HepG2 (cell line): ENCODE measurements around the gene RNF40. TPM values are rescaled to one million over a fixed set of nuclear protein-coding genes. Genes with fewer than 3 reads are reported as not detected.

ENCODE experiments used
- ASH2L ChIP-seq: fragments of 300-600, 200-600 bp; sonication (generic); IDR thresholded peaks from 2 replicates; pipeline ENCODE4 v1.7.0; 2017; ENCODE audit warnings: low read depth, mild to moderate bottlenecking, moderate library complexity, mixed read lengths, low read length; ENCODE audit not compliant: insufficient read length
- DR1 ChIP-seq: sonication (generic); formaldehyde crosslinking; IDR thresholded peaks from 2 replicates; pipeline ENCODE4 v1.8.0; 2021; ENCODE audit warnings: mild to moderate bottlenecking, missing genetic modification reagents, inconsistent platforms
- GTF2F1 ChIP-seq: fragments of 150-350 bp; IDR thresholded peaks from 2 replicates; pipeline ENCODE4 v1.6.1; 2014; ENCODE audit warnings: low read length
- HMG20A ChIP-seq: IDR thresholded peaks from 2 replicates; pipeline ENCODE4 v1.6.1; 2016; ENCODE audit warnings: borderline replicate concordance
- IRX3 ChIP-seq: sonication (generic); formaldehyde crosslinking; IDR thresholded peaks from 2 replicates; pipeline ENCODE4 v1.8.1; 2023; ENCODE audit warnings: mild to moderate bottlenecking, low read depth, missing genetic modification reagents, borderline replicate concordance
- RBFOX2 ChIP-seq: fragments of 200-400 bp; formaldehyde crosslinking; IDR thresholded peaks from 2 replicates; pipeline ENCODE4 v1.6.1; 2017; ENCODE audit warnings: low read depth, mild to moderate bottlenecking, low read length
- RFX3 ChIP-seq: IDR thresholded peaks from 2 replicates; pipeline ENCODE4 v1.6.1; 2016; ENCODE audit warnings: missing biosample characterization, missing genetic modification reagents
- RORA ChIP-seq: sonication (generic); formaldehyde crosslinking; IDR thresholded peaks from 2 replicates; pipeline ENCODE4 v1.5.0; 2020; ENCODE audit warnings: mild to moderate bottlenecking, missing genetic modification reagents, moderate library complexity
- RXRB ChIP-seq: IDR thresholded peaks from 2 replicates; pipeline ENCODE4 v1.6.1; 2016; ENCODE audit warnings: borderline replicate concordance, missing genetic modification reagents, missing compliant biosample characterization
- SAP130 ChIP-seq: IDR thresholded peaks from 2 replicates; pipeline ENCODE4 v1.6.1; 2016; ENCODE audit warnings: low read depth
- ZNF33B ChIP-seq: sonication (generic); formaldehyde crosslinking; IDR thresholded peaks from 2 replicates; pipeline ENCODE4 v1.5.1; 2020; ENCODE audit warnings: mild to moderate bottlenecking, missing genetic modification reagents
- ZNF614 ChIP-seq: IDR thresholded peaks from 2 replicates; pipeline ENCODE4 v1.6.1; 2018; ENCODE audit warnings: missing biosample characterization, missing genetic modification reagents, inconsistent platforms, borderline replicate concordance
- polyA plus RNA-seq, 8 experiments: library from polyadenylated mRNA; depleted of rRNA in 3 of 8; stranded (reverse) in 7 of 8; unstranded in 1 of 8; fragments of >200 nt; fragmentation: Illumina TruSeq in 4 of 8; extraction: Trizol in 4 of 8; gene quantifications; 2 replicates each; pipeline versions ENCODE4 v1.2.1 to v1.2.3, GENCODE V29; 2011 to 2016; ENCODE audit warnings: low read depth in 4 of 8, missing spikeins in 1 of 8, mixed read lengths in 1 of 8; ENCODE audit not compliant: insufficient read depth in 1 of 8
- total RNA-seq, 5 experiments: library from RNA; depleted of rRNA; stranded (reverse); fragments of >200 nt; fragmentation: Illumina TruSeq; extraction: Trizol; gene quantifications; 2 replicates each; pipeline ENCODE4 v1.2.3, GENCODE V29; 2016; ENCODE audit warnings: low read depth in 1 of 5
- TF ChIP-seq, protein P1 (sequence below): sonication (generic); formaldehyde crosslinking; IDR thresholded peaks from 2 replicates; pipeline ENCODE4 v1.8.1; 2023; ENCODE audit warnings: mild to moderate bottlenecking, inconsistent platforms, moderate library complexity, missing genetic modification reagents, borderline replicate concordance
- TF ChIP-seq, protein P2 (sequence below): IDR thresholded peaks from 2 replicates; pipeline ENCODE4 v1.4.0; 2020; ENCODE audit warnings: mild to moderate bottlenecking, missing genetic modification reagents
- TF ChIP-seq, protein P3 (sequence below): sonication (generic); formaldehyde crosslinking; IDR thresholded peaks from 2 replicates; pipeline ENCODE4 v1.4.0; 2020; ENCODE audit warnings: mild to moderate bottlenecking, missing genetic modification reagents
- TF ChIP-seq, protein P4 (sequence below), 2 experiments: sonication (generic) in 1 of 2; formaldehyde crosslinking in 1 of 2; IDR thresholded peaks; 2 replicates each; pipeline versions ENCODE4 v1.4.0 to v1.6.1; 2018 to 2020; ENCODE audit warnings: missing genetic modification reagents in 2 of 2, borderline replicate concordance in 1 of 2, low read depth in 1 of 2, mild to moderate bottlenecking in 1 of 2, missing biosample characterization in 1 of 2
- TF ChIP-seq, protein P5 (sequence below): sonication (generic); formaldehyde crosslinking; IDR thresholded peaks from 2 replicates; pipeline ENCODE4 v1.4.0; 2020; ENCODE audit warnings: low read depth, mild to moderate bottlenecking, missing genetic modification reagents

The RNF40 gene
- total and polyA plus RNA-seq, 2 of the 13 experiments (the other 11 are each of a cell fraction or from before 2014, with no cell fraction given), result 84.0 to 85.6 TPM

GRCh38 chr16:30805370-30806169 lies 43.4 kb downstream of the RNF40 start (continued):
- TF ChIP-seq DR1 (CRISPR knock-in tag) (peak; percentile 88), RBFOX2 (peak; percentile 100), RXRB (CRISPR knock-in tag) (peak; percentile 88), ASH2L (peak; percentile 95), RFX3 (CRISPR knock-in tag) (peak; percentile 36; the same call in 1 of the 2 replicates), HMG20A (peak; percentile 12; the same call in 1 of the 2 replicates), SAP130 (CRISPR knock-in tag) (peak; percentile 97), GTF2F1 (no peak), RORA (0 out of 2 replicates have a peak, but pooled peaks have one; percentile 31), ZNF33B (CRISPR knock-in tag) (peak; percentile 62; the same call in 1 of the 2 replicates), ZNF614 (CRISPR knock-in tag) (peak; percentile 83), IRX3 (CRISPR knock-in tag) (no peak; the same call in 1 of the 2 replicates)
- TF ChIP-seq, protein P1, sequence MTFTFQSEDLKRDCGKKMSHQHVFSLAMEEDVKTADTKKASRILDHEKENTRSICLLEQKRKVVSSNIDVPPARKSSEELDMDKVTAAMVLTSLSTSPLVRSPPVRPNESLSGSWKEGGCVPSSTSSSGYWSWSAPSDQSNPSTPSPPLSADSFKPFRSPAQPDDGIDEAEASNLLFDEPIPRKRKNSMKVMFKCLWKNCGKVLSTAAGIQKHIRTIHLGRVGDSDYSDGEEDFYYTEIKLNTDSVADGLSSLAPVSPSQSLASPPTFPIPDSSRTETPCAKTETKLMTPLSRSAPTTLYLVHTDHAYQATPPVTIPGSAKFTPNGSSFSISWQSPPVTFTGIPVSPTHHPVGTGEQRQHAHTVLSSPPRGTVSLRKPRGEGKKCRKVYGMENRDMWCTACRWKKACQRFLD (CRISPR knock-in tag), result peak; percentile 78; the same call in 1 of the 2 replicates
- TF ChIP-seq, protein P2, sequence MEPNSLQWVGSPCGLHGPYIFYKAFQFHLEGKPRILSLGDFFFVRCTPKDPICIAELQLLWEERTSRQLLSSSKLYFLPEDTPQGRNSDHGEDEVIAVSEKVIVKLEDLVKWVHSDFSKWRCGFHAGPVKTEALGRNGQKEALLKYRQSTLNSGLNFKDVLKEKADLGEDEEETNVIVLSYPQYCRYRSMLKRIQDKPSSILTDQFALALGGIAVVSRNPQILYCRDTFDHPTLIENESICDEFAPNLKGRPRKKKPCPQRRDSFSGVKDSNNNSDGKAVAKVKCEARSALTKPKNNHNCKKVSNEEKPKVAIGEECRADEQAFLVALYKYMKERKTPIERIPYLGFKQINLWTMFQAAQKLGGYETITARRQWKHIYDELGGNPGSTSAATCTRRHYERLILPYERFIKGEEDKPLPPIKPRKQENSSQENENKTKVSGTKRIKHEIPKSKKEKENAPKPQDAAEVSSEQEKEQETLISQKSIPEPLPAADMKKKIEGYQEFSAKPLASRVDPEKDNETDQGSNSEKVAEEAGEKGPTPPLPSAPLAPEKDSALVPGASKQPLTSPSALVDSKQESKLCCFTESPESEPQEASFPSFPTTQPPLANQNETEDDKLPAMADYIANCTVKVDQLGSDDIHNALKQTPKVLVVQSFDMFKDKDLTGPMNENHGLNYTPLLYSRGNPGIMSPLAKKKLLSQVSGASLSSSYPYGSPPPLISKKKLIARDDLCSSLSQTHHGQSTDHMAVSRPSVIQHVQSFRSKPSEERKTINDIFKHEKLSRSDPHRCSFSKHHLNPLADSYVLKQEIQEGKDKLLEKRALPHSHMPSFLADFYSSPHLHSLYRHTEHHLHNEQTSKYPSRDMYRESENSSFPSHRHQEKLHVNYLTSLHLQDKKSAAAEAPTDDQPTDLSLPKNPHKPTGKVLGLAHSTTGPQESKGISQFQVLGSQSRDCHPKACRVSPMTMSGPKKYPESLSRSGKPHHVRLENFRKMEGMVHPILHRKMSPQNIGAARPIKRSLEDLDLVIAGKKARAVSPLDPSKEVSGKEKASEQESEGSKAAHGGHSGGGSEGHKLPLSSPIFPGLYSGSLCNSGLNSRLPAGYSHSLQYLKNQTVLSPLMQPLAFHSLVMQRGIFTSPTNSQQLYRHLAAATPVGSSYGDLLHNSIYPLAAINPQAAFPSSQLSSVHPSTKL (CRISPR knock-in tag), result peak; percentile 75
- TF ChIP-seq, protein P3, sequence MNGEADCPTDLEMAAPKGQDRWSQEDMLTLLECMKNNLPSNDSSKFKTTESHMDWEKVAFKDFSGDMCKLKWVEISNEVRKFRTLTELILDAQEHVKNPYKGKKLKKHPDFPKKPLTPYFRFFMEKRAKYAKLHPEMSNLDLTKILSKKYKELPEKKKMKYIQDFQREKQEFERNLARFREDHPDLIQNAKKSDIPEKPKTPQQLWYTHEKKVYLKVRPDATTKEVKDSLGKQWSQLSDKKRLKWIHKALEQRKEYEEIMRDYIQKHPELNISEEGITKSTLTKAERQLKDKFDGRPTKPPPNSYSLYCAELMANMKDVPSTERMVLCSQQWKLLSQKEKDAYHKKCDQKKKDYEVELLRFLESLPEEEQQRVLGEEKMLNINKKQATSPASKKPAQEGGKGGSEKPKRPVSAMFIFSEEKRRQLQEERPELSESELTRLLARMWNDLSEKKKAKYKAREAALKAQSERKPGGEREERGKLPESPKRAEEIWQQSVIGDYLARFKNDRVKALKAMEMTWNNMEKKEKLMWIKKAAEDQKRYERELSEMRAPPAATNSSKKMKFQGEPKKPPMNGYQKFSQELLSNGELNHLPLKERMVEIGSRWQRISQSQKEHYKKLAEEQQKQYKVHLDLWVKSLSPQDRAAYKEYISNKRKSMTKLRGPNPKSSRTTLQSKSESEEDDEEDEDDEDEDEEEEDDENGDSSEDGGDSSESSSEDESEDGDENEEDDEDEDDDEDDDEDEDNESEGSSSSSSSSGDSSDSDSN (CRISPR knock-in tag), result peak; percentile 100
- TF ChIP-seq, protein P4, sequence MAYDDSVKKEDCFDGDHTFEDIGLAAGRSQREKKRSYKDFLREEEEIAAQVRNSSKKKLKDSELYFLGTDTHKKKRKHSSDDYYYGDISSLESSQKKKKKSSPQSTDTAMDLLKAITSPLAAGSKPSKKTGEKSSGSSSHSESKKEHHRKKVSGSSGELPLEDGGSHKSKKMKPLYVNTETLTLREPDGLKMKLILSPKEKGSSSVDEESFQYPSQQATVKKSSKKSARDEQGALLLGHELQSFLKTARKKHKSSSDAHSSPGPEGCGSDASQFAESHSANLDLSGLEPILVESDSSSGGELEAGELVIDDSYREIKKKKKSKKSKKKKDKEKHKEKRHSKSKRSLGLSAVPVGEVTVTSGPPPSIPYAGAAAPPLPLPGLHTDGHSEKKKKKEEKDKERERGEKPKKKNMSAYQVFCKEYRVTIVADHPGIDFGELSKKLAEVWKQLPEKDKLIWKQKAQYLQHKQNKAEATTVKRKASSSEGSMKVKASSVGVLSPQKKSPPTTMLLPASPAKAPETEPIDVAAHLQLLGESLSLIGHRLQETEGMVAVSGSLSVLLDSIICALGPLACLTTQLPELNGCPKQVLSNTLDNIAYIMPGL (CRISPR knock-in tag; IDR thresholded peaks at IDR 0.05; ENCODE audit: borderline replicate concordance in 1 of 2, low read depth in 1 of 2), result peak; percentile 98
- TF ChIP-seq, protein P5, sequence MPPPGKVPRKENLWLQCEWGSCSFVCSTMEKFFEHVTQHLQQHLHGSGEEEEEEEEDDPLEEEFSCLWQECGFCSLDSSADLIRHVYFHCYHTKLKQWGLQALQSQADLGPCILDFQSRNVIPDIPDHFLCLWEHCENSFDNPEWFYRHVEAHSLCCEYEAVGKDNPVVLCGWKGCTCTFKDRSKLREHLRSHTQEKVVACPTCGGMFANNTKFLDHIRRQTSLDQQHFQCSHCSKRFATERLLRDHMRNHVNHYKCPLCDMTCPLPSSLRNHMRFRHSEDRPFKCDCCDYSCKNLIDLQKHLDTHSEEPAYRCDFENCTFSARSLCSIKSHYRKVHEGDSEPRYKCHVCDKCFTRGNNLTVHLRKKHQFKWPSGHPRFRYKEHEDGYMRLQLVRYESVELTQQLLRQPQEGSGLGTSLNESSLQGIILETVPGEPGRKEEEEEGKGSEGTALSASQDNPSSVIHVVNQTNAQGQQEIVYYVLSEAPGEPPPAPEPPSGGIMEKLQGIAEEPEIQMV (CRISPR knock-in tag), result peak; percentile 93
